ENCODE data around the gene DMRTC2.
A peak's percentile ranks its signal among the peaks of the same experiment; 100 is the strongest.
"Not testable (repeated sequence)": the region's sequence is repeated elsewhere in the genome, so short reads cannot be mapped to it uniquely, and the experiment has no call there.

The DMRTC2 gene

GRCh38 chr19:41872384-41872774, 27.5 kb downstream of the DMRTC2 start:
- H3K27ac Mint-ChIP-seq = peak overlapping the region; percentile 89
- ATAC-seq = no peak
- peaks cover 37% of the 10 kb centered on the region for H3K36me3 Mint-ChIP-seq

DNA sequence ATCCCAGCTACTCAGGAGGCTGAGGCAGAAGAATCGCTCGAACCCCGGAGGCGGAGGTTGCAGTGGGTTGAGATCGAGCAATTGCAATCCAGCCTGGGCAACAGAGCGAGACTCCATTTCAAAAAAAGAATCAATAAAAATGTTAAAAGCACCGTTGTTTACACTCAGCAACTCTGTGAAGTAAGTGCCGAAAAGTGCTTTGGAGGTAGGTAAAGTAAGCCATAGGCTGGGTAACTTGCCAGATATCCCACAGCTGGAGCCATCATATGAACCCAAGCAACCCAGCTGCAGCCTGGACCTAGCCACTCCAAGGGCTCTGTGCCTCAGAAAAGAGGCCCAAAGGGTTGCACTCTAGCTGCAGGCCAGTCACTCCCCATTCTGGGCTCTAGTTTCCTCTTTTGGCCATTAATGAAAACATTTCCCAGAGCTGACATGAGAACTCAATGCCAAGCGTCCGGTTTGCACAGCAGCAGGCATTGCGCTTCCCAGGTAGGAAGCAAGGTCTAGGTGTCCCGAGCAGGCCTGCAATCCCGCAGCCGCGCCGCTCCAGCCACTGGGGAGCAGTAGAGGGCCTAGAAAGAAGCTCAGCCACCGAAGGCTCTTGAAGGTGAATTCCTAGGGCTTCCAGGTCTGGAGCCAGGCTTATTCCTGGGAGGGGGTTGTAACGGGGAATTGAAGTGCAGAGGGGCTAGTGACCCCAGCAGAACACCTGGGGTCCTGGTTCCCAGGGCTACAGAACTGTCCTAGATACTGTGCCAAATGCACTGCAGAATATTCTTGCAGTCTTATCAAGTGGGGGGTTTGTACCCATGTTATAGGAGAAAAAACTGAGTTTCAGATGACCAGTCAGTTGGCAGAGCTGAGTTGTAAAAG, 28.2 kb downstream of the DMRTC2 start:
- Mint-ChIP-seq H3K27ac (peak overlapping the region; percentile 89), H3K27me3 (no peaks in the 10 kb centered on the region), H3K4me1 (peaks cover 78% of the 10 kb centered on the region), H3K9me3 (no peaks in the 10 kb centered on the region), H3K4me3 (no peak overlapping the region), H3K36me3 (peaks cover 38% of the 10 kb centered on the region)
- no peak for ATAC-seq

More at GRCh38 chr19:41872384-41872774, 27.5 kb downstream of the DMRTC2 start:
- no peaks in the 10 kb centered on the region for H3K9me3 Mint-ChIP-seq
- H3K4me1 Mint-ChIP-seq = peaks cover 84% of the 10 kb centered on the region
- no peaks in the 10 kb centered on the region for H3K27me3 Mint-ChIP-seq
- H3K4me3 Mint-ChIP-seq = no peak overlapping the region

DNA sequence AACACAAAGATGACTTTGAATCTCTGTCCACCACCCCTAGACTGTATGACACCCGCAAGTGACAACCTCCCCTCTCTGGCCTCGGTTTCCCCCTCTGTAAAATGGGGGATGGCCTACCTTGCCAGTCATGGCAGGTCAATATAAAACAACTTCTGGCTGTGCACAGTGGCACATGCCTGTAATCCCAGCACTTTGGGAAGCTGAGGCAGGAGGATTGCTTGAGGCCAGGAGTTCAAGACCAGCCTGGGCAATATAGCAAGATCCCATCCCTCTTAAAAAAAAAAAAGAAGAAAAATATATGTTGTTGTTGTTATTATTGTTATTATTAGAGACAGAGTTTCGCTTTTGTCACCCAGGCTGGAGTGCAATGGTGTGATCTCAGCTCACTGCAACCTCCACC, 31.1 kb downstream of the DMRTC2 start:
- H3K27me3 Mint-ChIP-seq, H3K9me3 Mint-ChIP-seq, ATAC-seq: not testable (repeated sequence)
- Mint-ChIP-seq H3K4me1 (peaks cover 76% of the 10 kb centered on the region), H3K4me3 (peak overlapping the region; percentile 59), H3K27ac (peak overlapping the region; percentile 89), H3K36me3 (peaks cover 42% of the 10 kb centered on the region)

DNA sequence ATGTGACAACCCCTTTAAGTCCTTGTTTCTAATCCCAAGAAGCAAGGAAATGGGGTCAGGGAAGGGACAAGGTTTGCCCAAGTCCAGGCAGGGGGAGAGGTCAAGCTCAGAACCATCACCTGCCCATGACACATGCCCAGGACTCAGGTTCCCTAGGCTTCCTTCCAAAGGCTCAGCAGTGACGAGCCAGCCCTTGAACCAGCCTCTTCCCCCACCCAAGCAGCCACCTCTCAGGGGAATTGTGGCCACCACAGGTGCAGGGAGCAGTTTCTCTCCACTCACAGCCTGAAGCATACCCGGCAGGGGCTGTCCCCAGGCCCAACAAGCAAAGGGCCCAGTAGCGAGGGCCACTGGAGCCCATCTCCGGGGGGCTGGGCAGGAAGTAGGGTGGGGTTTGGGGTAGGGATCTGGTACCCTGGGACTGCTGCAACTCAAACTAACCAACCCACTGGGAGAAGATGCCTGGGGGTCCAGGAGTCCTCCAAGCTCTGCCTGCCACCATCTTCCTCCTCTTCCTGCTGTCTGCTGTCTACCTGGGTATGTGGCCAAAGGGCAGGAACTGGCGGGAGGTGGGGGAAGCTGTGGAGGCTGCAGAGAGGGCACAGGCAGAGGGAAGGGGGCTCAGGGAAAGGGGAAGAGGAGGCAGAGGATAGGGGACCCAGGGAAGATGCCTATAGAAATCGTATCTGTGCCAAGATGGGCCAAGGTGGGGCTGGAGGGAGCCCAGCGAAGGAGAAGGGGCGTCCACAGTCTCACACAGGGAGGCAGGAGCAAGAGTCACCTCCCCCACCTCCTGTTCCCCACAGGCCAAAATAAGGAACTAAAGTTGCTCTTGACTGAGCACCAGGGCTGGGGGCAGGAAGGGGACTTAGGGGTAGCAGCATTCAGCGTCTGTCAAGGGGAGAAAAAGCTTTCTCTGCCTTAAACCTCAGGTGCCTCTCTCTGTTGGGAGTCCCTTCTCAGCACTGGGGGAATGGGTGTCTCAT, 32.3 kb downstream of the DMRTC2 start, which contains the start of gene CD79A:
Gene CD79A (plus strand): TSS at position 433 of the 986 bp plus-strand sequence. CDS start 26 bp downstream, at position 459.
- no peaks in the 10 kb centered on the region for H3K9me3 Mint-ChIP-seq
- peak within 1 kb of the TSS; percentile 92 for H3K4me3 Mint-ChIP-seq
- ATAC-seq = peak; percentile 92
- peak within 1 kb of the TSS; percentile 89 for H3K27ac Mint-ChIP-seq
- H3K36me3 Mint-ChIP-seq = peaks cover 40% of the 10 kb centered on the region
- H3K4me1 Mint-ChIP-seq = peaks cover 73% of the 10 kb centered on the region
- no peaks in the 10 kb centered on the region for H3K27me3 Mint-ChIP-seq

DNA sequence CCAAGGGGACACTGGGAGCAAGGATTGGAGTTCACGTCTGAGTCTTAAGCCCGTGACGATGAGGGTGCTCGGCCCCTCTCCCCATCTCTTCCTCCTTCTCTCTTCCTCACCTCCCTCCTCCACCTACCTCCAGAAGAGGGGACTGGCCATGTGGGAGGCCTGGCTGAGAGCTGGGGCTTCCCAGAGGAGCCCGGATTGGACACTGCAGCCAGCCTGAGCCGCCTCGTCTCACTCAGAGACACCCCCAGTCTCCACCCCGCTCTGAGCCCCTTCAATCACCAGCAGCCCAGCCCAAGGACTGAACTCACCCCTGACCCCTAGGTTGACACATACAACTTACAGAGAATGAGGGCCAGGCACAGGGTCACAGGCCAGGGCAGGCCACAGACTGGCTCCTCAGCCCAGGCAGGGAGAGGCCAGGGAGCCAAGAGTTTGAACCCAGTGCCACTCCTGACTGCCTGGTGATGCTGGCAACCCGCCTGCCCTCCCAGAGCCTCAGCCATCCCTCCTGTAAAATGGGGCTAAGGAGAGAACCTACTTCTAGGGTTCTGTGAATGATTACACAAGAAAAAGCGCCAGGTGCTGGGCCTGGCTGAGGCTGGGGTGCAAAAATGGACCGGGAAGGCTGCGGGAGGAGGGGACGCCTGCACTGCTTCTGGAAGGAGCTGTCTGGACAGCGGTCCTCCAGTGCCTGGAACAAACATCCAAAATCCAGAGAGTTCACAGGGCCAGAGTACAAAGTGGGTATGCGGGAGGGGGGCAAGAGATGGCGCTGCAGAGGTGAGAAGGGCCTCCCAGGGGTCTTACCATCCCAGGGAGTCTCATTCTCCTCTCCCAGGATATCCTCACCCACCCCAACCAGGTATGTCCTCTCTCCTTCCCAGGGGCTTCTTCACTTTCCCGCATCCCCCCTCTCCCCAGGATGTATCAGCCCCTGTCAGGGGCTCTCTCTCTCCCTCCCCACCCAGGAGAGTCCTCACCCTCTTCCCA, 33.4 kb downstream of the DMRTC2 start:
- peaks cover 40% of the 10 kb centered on the region for H3K36me3 Mint-ChIP-seq
- H3K9me3 Mint-ChIP-seq = no peaks in the 10 kb centered on the region
- peak overlapping the region; percentile 89 for H3K27ac Mint-ChIP-seq
- ATAC-seq = peak; percentile 52
- peak overlapping the region; percentile 92 for H3K4me3 Mint-ChIP-seq
- no peaks in the 10 kb centered on the region for H3K27me3 Mint-ChIP-seq
- peaks cover 68% of the 10 kb centered on the region for H3K4me1 Mint-ChIP-seq

- no peak for ATAC-seq
- Mint-ChIP-seq H3K4me1 (peaks cover 63% of the 10 kb centered on the region), H3K4me3 (peak overlapping the region; percentile 92), H3K9me3 (no peaks in the 10 kb centered on the region), H3K27me3 (no peaks in the 10 kb centered on the region), H3K36me3 (peaks cover 40% of the 10 kb centered on the region), H3K27ac (peak overlapping the region; percentile 89)
Measured at GRCh38 chr19:41879080-41879479, 34.2 kb downstream of the DMRTC2 start.

DNA sequence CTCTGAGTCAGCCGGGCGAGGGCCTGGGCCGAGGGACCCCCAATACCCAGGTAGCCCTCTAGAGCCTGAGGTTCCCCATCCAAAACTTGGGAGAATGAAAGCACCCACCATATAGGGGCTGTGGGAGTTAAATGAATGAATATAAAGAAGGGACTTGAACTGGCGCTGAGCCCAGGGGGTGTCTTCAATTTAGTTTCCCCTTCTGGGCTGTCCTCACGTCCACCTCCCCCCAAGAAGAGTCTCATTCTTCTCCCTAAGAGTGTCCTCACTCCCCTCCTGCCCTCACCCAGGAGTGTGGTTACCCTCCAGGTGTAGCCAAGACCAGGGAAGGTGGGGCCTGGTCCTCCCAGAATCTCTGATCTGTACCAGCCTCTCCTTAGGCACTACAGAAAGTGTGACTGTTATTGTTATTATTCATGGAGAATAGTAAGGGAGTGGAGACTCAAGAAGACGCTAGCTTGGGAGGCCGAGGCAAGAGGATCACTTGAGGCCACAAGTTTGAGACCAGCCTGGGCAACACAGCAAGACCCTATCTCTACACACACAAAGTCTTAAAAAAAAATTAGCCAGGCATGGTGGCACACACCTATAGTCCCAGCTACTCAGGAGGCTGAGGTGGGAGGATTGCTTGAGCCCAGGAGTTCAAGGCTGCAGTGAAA, 35.0 kb downstream of the DMRTC2 start:
- Mint-ChIP-seq H3K9me3 (no peaks in the 10 kb centered on the region), H3K27me3 (no peaks in the 10 kb centered on the region), H3K4me3 (peak overlapping the region; percentile 92), H3K36me3 (peaks cover 40% of the 10 kb centered on the region), H3K27ac (peak overlapping the region; percentile 89), H3K4me1 (peaks cover 66% of the 10 kb centered on the region)
- no peak for ATAC-seq

- ATAC-seq = no peak
- H3K9me3 Mint-ChIP-seq = no peaks in the 10 kb centered on the region
- H3K4me3 Mint-ChIP-seq = peak overlapping the region; percentile 60
- no peaks in the 10 kb centered on the region for H3K27me3 Mint-ChIP-seq
- peak overlapping the region; percentile 89 for H3K27ac Mint-ChIP-seq
- H3K4me1 Mint-ChIP-seq = peaks cover 66% of the 10 kb centered on the region
- peaks cover 40% of the 10 kb centered on the region for H3K36me3 Mint-ChIP-seq
Measured at GRCh38 chr19:41880329-41880708, 35.5 kb downstream of the DMRTC2 start.

DNA sequence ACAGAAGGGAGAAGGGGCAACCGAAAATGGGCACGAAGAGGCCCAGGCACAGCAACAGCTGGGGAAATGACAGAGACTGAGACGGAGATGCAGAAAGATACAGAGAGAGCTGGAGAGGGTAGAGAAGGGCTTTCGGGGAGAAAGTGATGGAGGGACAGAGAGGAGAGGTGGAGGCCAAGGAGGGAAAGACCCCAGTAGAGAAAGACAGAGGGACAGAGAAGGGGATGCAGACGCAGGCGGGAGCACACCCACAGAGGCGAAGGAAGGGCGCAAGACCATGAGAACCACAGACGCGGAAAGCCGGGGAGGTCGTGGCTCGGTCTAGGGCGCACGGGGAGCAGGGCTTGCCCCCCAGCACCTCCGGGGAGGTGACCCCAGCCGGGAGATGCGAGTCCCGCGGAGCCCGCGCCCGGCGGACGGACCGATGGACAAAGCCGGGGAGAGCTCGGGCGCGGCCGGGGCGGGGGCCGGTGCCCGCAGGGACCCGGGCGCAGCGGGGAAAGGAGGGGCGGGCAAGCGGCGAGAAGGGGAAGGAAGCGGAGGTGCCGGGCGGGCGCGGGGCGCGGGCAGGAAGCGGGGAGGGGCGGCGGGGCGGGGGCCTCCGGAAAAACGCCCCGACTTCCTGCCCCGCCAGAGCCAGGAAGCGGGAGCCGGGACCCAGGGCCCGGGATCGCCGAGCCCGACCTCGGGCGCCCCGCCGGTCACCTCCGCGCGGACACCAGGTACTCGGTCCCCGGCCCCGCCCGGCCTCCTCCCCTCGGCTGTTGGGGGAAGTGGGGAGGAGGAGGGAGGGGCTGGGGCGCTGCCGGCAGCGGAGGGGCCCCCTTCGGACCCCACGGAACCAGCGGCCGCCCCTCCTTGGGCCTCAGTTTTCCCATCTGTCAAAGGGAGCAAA, 38.0 kb downstream of the DMRTC2 start, which contains the start of gene ARHGEF1:
Gene ARHGEF1 (plus strand): TSS at position 617 of the 895 bp plus-strand sequence. CDS start 4,899 bp downstream, outside the sequence.
- H3K4me3 Mint-ChIP-seq = peak within 1 kb of the TSS; percentile 95
- no peaks in the 10 kb centered on the region for H3K27me3 Mint-ChIP-seq
- H3K36me3 Mint-ChIP-seq = peaks cover 34% of the 10 kb centered on the region
- peak; percentile 44 for ATAC-seq
- H3K27ac Mint-ChIP-seq = peak within 1 kb of the TSS; percentile 83
- H3K9me3 Mint-ChIP-seq = no peaks in the 10 kb centered on the region
- H3K4me1 Mint-ChIP-seq = peaks cover 76% of the 10 kb centered on the region

DNA sequence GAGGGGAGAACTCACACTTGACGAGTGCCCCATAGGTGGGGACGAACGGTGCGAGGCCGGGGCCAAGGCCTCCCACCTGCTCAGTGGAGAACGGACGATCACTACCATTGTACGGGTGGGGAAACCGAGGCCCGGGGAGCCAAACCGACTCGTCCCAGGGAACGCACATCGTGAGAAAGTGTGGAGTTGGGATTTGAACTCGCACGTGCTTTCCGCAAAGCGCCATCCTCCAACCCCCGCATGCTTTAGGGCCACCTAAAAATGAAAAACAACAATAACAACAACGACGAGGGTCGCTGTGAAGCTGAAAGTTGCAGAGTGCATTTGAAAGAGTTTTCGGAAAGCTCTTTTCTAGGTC, 38.6 kb downstream of the DMRTC2 start:
- no peaks in the 10 kb centered on the region for H3K27me3 Mint-ChIP-seq
- peak overlapping the region; percentile 95 for H3K4me3 Mint-ChIP-seq
- peaks cover 32% of the 10 kb centered on the region for H3K36me3 Mint-ChIP-seq
- H3K4me1 Mint-ChIP-seq = peaks cover 78% of the 10 kb centered on the region
- H3K27ac Mint-ChIP-seq = peak overlapping the region; percentile 83
- no peaks in the 10 kb centered on the region for H3K9me3 Mint-ChIP-seq
- no peak for ATAC-seq

- no peaks in the 10 kb centered on the region for H3K27me3 Mint-ChIP-seq
- H3K9me3 Mint-ChIP-seq = no peaks in the 10 kb centered on the region
- peak overlapping the region; percentile 95 for H3K4me3 Mint-ChIP-seq
- H3K4me1 Mint-ChIP-seq = peaks cover 75% of the 10 kb centered on the region
- peak; percentile 94 for ATAC-seq
- H3K27ac Mint-ChIP-seq = peak overlapping the region; percentile 83
- peaks cover 29% of the 10 kb centered on the region for H3K36me3 Mint-ChIP-seq
Measured at GRCh38 chr19:41883821-41884733, 39.2 kb downstream of the DMRTC2 start.

Measured in stimulated activated memory B cell treated with anti-CD40 and anti-IgM and Interleukin-4, amounts not matched to agents 10 μg/mL and 1 μg/mL and 100 μg/mL, for 72 hours (primary cell).